ENCODE data around the gene RHBG. TPM values are rescaled to one million over a fixed set of nuclear protein-coding genes. Genes with fewer than 3 reads are reported as not detected.

RHBG gene
- total and polyA plus RNA-seq, 2 donors from 2014 or later: 4.2 to 61.9 TPM

- Histone ChIP-seq H3K36me3 (ENCODE audit: control insufficient read depth in 2 of 3, insufficient read depth in 3 of 3, low read length in 3 of 3) (no peaks in the 10 kb centered on the region), H3K9ac (ENCODE audit: low read length in 3 of 3) (no peak overlapping the region), H3K4me1 (ENCODE audit: control insufficient read depth in 2 of 3, insufficient read depth in 2 of 3, low read depth in 1 of 3, low read length in 3 of 3) (peaks cover 0 to 10% (median 0%) of the 10 kb centered on the region in 3 donors), H3K27me3 (ENCODE audit: control insufficient read depth, insufficient read depth, low read length) (peaks cover 32% of the 10 kb centered on the region), H3K9me3 (ENCODE audit: control insufficient read depth in 2 of 3, insufficient read depth in 1 of 3, low read length in 3 of 3) (no peaks in the 10 kb centered on the region), H3K27ac (ENCODE audit: low read depth in 2 of 2, low read length in 2 of 2) (no peak overlapping the region), H3K4me3 (ENCODE audit: low read length in 3 of 3) (no peak overlapping the region)
- no peak for DNase-seq
- FAIRE-seq: no peak
- TF ChIP-seq CTCF (IDR thresholded peaks at IDR 0.05; ENCODE audit: borderline replicate concordance, extremely low read depth, insufficient read depth): no peak
- intact Hi-C loops (cut with DNase I): no loop called here
Measured at GRCh38 chr1:156416993-156417392, 48.0 kb downstream of the RHBG start.

DNA sequence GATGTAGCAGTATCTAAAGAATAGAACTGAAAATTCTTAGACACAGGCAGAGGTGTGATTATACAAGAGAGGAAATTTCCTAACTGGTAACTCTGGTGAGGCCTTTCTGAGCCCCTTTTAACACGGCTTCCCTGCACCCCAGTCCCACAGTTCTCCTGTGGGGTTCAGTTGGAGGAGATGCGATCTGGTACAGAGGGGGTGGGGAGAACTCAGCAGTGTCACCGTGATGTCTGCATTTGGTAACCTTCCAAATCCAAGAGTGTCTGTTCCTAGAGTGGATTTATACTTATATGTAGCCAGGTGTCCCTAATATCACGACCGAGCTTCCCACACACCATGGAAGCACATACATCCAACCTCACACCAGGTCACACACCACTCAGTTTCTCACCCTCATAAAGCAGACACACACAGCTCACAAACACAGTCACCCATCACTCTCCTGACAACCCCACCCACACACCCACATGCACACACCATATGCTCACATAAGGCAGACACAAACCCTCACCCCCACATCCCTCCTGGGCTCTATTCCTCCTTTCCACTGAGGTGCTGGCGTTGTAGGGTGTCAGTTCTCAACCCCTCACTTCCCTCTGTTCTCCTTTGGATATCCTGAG, 48.5 kb downstream of the RHBG start:
- DNase-seq (no peak), FAIRE-seq (no peak)
- no peak overlapping the region for H3K9ac ChIP-seq (ENCODE audit: low read length in 3 of 3)
- H3K4me3 ChIP-seq (ENCODE audit: low read length in 3 of 3): no peak overlapping the region
- intact Hi-C loops (cut with DNase I): no loop called here
- no peaks in the 10 kb centered on the region for H3K36me3 ChIP-seq (ENCODE audit: control insufficient read depth in 2 of 3, insufficient read depth in 3 of 3, low read length in 3 of 3)
- peaks cover 37% of the 10 kb centered on the region for H3K27me3 ChIP-seq (ENCODE audit: control insufficient read depth, insufficient read depth, low read length)
- no peaks in the 10 kb centered on the region for H3K9me3 ChIP-seq (ENCODE audit: control insufficient read depth in 2 of 3, insufficient read depth in 1 of 3, low read length in 3 of 3)
- no peak for TF ChIP-seq CTCF (IDR thresholded peaks at IDR 0.05; ENCODE audit: borderline replicate concordance, extremely low read depth, insufficient read depth)
- H3K4me1 ChIP-seq (ENCODE audit: control insufficient read depth in 2 of 3, insufficient read depth in 2 of 3, low read depth in 1 of 3, low read length in 3 of 3): peaks cover 0 to 10% (median 0%) of the 10 kb centered on the region in 3 donors
- H3K27ac ChIP-seq (ENCODE audit: low read depth in 2 of 2, low read length in 2 of 2): no peak overlapping the region

DNA sequence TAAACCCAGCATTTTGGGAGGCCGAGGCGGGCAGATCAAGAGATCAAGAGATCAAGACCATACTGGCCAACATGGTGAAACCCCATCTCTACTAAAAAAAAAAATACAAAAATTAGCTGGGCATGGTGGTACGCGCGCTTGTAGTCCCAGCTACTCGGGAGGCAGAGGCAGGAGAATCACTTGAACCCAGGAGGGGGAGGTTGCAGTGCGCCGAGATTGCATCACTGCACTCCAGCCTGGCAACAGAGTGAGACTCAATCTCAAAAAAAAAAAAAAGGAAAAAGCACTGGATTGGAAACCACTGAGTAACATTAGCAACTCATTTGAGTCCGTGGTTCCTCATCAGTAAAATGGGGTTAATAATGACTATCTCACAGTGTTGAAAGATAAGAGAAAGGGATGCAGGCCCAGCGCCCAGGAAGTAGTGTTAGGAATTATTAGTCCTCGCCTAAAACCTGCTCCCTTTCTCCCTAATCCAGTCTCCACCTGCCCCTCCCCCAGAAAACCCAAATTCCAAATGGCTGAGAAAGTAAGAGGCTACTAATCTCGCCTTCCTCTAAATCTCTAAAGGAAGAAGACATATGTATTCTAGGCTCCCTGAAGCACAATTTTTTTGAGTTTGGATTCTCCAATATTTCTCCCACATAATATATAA, 49.5 kb downstream of the RHBG start:
- intact Hi-C loops (cut with DNase I): no loop called here

More for the DNA sequence above, 49.5 kb downstream of the RHBG start:
- Histone ChIP-seq H3K27me3 (ENCODE audit: control insufficient read depth, insufficient read depth, low read length) (peaks cover 46% of the 10 kb centered on the region), H3K9me3 (ENCODE audit: control insufficient read depth in 2 of 3, insufficient read depth in 1 of 3, low read length in 3 of 3) (no peaks in the 10 kb centered on the region), H3K9ac (ENCODE audit: low read length in 3 of 3) (no peak overlapping the region), H3K36me3 (ENCODE audit: control insufficient read depth in 2 of 3, insufficient read depth in 3 of 3, low read length in 3 of 3) (no peaks in the 10 kb centered on the region), H3K4me1 (ENCODE audit: control insufficient read depth in 2 of 3, insufficient read depth in 2 of 3, low read depth in 1 of 3, low read length in 3 of 3) (peaks cover 0 to 10% (median 0%) of the 10 kb centered on the region in 3 donors), H3K4me3 (ENCODE audit: low read length in 3 of 3) (no peak overlapping the region), H3K27ac (ENCODE audit: low read depth in 2 of 2, low read length in 2 of 2) (no peak overlapping the region)
- FAIRE-seq (no peak), DNase-seq (no peak)
- TF ChIP-seq CTCF (IDR thresholded peaks at IDR 0.05; ENCODE audit: borderline replicate concordance, extremely low read depth, insufficient read depth): no peak

Data from kidney (tissue), 14 donors.